ENCODE measurements around the gene AIFM3.

Gene AIFM3

GRCh38 chr22:20981787-20982562, 14.9 kb downstream of the AIFM3 start, which contains the start of gene LZTR1:
Gene LZTR1 (plus strand): TSS chr22:20982297. CDS start chr22:20982372, 75 bp downstream.
- peak; percentile 48 for TF ChIP-seq CTCF (conservative IDR thresholded peaks at IDR 0.05; ENCODE audit: control insufficient read depth, insufficient read depth, low read depth, low read length)
- H3K4me3 ChIP-seq (ENCODE audit: control insufficient read depth, low read depth, low read length): peak within 1 kb of the TSS; percentile 95
- DNase-seq (ENCODE audit: low read depth): peak; percentile 76

DNA sequence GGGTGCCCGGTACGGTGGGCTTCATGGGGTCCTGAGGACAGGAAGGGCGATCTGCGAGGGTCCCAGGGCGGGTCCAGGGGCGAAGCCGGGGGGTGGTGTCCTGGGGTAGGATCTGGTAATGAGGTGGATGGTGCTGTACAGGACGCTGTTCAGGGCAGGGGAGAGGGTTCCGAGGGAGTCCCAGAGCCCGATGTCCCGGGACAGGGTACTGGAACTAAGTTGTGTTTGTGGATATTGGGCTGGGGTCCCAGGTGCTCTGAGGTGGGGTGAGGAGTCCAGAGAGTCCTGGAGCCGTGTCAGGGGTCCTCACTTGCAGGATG, 15.5 kb downstream of the AIFM3 start:
- peak overlapping the region; percentile 95 for H3K4me3 ChIP-seq (ENCODE audit: control insufficient read depth, low read depth, low read length)
- DNase-seq (ENCODE audit: low read depth): no peak
- TF ChIP-seq CTCF (conservative IDR thresholded peaks at IDR 0.05; ENCODE audit: control insufficient read depth, insufficient read depth, low read depth, low read length): no peak

GRCh38 chr22:20983081-20983771, 16.2 kb downstream of the AIFM3 start:
- no peak for DNase-seq (ENCODE audit: low read depth)
- peak overlapping the region; percentile 95 for H3K4me3 ChIP-seq (ENCODE audit: control insufficient read depth, low read depth, low read length)
- no peak for TF ChIP-seq CTCF (conservative IDR thresholded peaks at IDR 0.05; ENCODE audit: control insufficient read depth, insufficient read depth, low read depth, low read length)

DNA sequence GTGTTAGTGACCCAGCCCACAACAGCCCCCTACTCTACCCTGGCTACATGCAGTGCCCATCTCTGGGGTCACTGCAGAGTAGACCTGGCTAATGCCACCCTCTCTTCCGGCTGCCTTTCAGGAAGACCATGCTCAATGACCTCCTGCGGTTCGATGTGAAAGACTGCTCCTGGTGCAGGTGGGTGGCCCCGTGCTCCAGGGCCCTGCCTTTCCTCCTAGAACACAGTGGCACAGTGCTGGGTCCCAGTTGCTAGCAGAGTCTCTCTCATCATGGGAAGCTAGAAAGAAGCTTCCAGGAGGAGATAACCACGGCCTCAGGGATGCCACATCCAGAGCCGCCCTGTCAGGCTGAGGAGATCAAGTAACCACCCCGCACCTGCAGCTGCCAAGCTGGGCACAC, 18.7 kb downstream of the AIFM3 start:
- no peak for TF ChIP-seq CTCF (conservative IDR thresholded peaks at IDR 0.05; ENCODE audit: control insufficient read depth, insufficient read depth, low read depth, low read length)
- DNase-seq (ENCODE audit: low read depth): no peak
- H3K4me3 ChIP-seq (ENCODE audit: control insufficient read depth, low read depth, low read length): no peak overlapping the region

DNA sequence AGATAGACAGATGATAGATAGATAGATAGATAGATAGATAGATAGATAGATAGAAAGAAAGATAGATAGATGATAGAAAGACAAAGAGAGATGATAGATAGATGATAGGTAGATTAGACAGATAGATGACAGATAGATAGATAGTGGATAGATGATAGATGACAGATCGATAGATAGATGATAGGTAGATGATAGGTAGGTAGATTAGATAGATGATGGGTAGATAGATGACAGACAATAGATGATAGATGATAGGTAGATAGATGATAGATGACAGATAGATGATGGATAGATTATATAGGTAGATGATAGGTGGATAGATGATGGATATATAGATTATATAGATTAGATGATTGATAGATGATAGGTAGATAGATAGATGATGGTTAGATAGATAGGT, 19.3 kb downstream of the AIFM3 start:
- no peak overlapping the region for H3K4me3 ChIP-seq (ENCODE audit: control insufficient read depth, low read depth, low read length)
- DNase-seq (ENCODE audit: low read depth): no peak
- no peak for TF ChIP-seq CTCF (conservative IDR thresholded peaks at IDR 0.05; ENCODE audit: control insufficient read depth, insufficient read depth, low read depth, low read length)

DNA sequence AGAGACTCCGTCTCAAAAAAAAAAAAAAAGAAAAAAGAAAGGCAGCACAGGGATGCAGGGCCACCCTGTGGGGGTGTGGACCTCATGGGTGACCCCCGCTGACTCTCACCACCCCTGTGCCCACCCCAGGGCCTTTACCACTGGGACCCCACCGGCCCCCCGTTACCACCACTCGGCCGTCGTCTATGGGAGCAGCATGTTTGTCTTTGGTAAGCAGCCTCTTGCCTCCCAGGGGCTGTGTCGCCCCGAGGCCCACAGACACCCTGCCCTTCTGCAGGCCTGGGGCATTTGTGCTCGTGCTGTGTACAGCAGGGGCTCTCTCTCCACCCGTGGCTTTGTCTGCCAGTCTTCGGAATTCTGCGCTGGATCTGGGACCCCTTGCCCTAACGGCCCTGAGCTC, 20.3 kb downstream of the AIFM3 start:
- no peak for DNase-seq (ENCODE audit: low read depth)
- no peak overlapping the region for H3K4me3 ChIP-seq (ENCODE audit: control insufficient read depth, low read depth, low read length)
- no peak for TF ChIP-seq CTCF (conservative IDR thresholded peaks at IDR 0.05; ENCODE audit: control insufficient read depth, insufficient read depth, low read depth, low read length)
